ENCODE results near the gene VCAM1.

- TF ChIP-seq CTCF (IDR thresholded peaks at IDR 0.05; ENCODE audit: insufficient read depth, low read length) = no peak
- no peak for TF ChIP-seq POLR2AphosphoS5 (IDR thresholded peaks at IDR 0.05; ENCODE audit: low read depth)
- TF ChIP-seq REST (IDR thresholded peaks at IDR 0.05; ENCODE audit: insufficient replicate concordance, low read depth) = no peak
- TF ChIP-seq GABPA (IDR thresholded peaks at IDR 0.05; ENCODE audit: low read depth) = no peak
Observed at GRCh38 chr1:100774370-100774769, 54.8 kb downstream of the VCAM1 start.

Measured in HL-60 (cell line).